Trophoblast cell (in vitro differentiated cells and primary cell): Measurements from ENCODE around the gene ELAVL1.
"Not testable (repeated sequence)": the region's sequence is repeated elsewhere in the genome, so short reads cannot be mapped to it uniquely, and the experiment has no call there.

Experiments
- DNase-seq, 2 donors: peaks; one replicate each; pipeline ENCODE4 v3.0.0-alpha.2; 2016
- H2AFZ ChIP-seq: 2 replicates; pipeline ENCODE4 v1.6.1; 2013; ENCODE audit warnings: low read length, moderate library complexity, mild to moderate bottlenecking; ENCODE audit not compliant: insufficient read depth, poor library complexity
- H2AK5ac ChIP-seq: 2 replicates; pipeline ENCODE4 v1.6.1; 2013; ENCODE audit warnings: mild to moderate bottlenecking, low read length
- H2BK120ac ChIP-seq: 2 replicates; pipeline ENCODE4 v1.6.1; 2013; ENCODE audit warnings: low read length, mild to moderate bottlenecking, moderate library complexity; ENCODE audit not compliant: insufficient read depth, poor library complexity
- H2BK12ac ChIP-seq: 2 replicates; pipeline ENCODE4 v1.6.1; 2013; ENCODE audit warnings: mild to moderate bottlenecking, low read length, moderate library complexity
- H2BK5ac ChIP-seq: 2 replicates; pipeline ENCODE4 v1.6.1; 2013; ENCODE audit warnings: low read length, low read depth, moderate library complexity, mild to moderate bottlenecking; ENCODE audit not compliant: poor library complexity
- H3K14ac ChIP-seq: 2 replicates; pipeline ENCODE4 v1.6.1; 2013; ENCODE audit warnings: mild to moderate bottlenecking, low read length
- H3K18ac ChIP-seq: 2 replicates; pipeline ENCODE4 v1.6.1; 2013; ENCODE audit warnings: mild to moderate bottlenecking, low read length
- H3K23ac ChIP-seq: 2 replicates; pipeline ENCODE4 v1.6.1; 2013; ENCODE audit warnings: low read length
- H3K27ac ChIP-seq: 2 replicates; pipeline ENCODE4 v1.5.1; 2013; ENCODE audit warnings: low read depth, mild to moderate bottlenecking, inconsistent platforms, low read length, moderate library complexity
- H3K27me3 ChIP-seq: 2 replicates; pipeline ENCODE4 v1.6.1; 2013; ENCODE audit warnings: inconsistent platforms, mild to moderate bottlenecking, low read length, moderate library complexity; ENCODE audit not compliant: insufficient read depth
- H3K36me3 ChIP-seq, 2 experiments: 1 replicate in 1 of 2; 2 replicates in 1 of 2; pipeline ENCODE4 v1.6.1; 2013; ENCODE audit warnings: low read length in 2 of 2, mild to moderate bottlenecking in 2 of 2, moderate library complexity in 1 of 2; ENCODE audit not compliant: insufficient read depth in 2 of 2, control insufficient read depth in 1 of 2
- H3K4ac ChIP-seq: 2 replicates; pipeline ENCODE4 v1.6.1; 2013; ENCODE audit warnings: low read depth, mild to moderate bottlenecking, low read length, moderate library complexity
- H3K4me1 ChIP-seq, 2 experiments: 1 replicate in 1 of 2; 2 replicates in 1 of 2; pipeline ENCODE4 v1.6.1; 2013; ENCODE audit warnings: low read length in 2 of 2, mild to moderate bottlenecking in 2 of 2, moderate library complexity in 1 of 2; ENCODE audit not compliant: insufficient read depth in 2 of 2, control insufficient read depth in 1 of 2
- H3K4me2 ChIP-seq: 2 replicates; pipeline ENCODE4 v1.6.1; 2013; ENCODE audit warnings: inconsistent platforms, mild to moderate bottlenecking, low read length, moderate library complexity
- H3K4me3 ChIP-seq: 2 replicates; pipeline ENCODE4 v1.5.1; 2013; ENCODE audit warnings: mild to moderate bottlenecking, low read depth, low read length, inconsistent platforms
- H3K79me1 ChIP-seq: one replicate; pipeline ENCODE4 v1.6.1; 2013; ENCODE audit warnings: low read length
- H3K79me2 ChIP-seq: 2 replicates; pipeline ENCODE4 v1.6.1; 2013; ENCODE audit warnings: low read length, mild to moderate bottlenecking; ENCODE audit not compliant: control insufficient read depth, insufficient read depth, poor library complexity
- H3K9ac ChIP-seq: 2 replicates; pipeline ENCODE4 v1.6.1; 2013; ENCODE audit warnings: mild to moderate bottlenecking, low read length
- H3K9me3 ChIP-seq: 2 replicates; pipeline ENCODE4 v1.6.1; 2013; ENCODE audit warnings: low read depth, mild to moderate bottlenecking, control low read depth, inconsistent platforms, low read length; ENCODE audit not compliant: insufficient read depth
- H4K12ac ChIP-seq: 2 replicates; pipeline ENCODE4 v1.6.1; 2013; ENCODE audit warnings: low read depth, mild to moderate bottlenecking, low read length, moderate library complexity
- H4K8ac ChIP-seq: 2 replicates; pipeline ENCODE4 v1.6.1; 2013; ENCODE audit warnings: low read depth, mild to moderate bottlenecking, low read length, moderate library complexity
- H4K91ac ChIP-seq: one replicate; pipeline ENCODE4 v1.6.1; 2013; ENCODE audit warnings: low read depth, mild to moderate bottlenecking, low read length, moderate library complexity
- WGBS: extraction: QIAGEN DNeasy Blood & Tissue Kit; methylation state at CpG from one replicate; pipeline ENCODE4 v1.1.7; 2013; ENCODE audit warnings: missing lambda C conversion rate; ENCODE audit not compliant: insufficient read length, insufficient coverage; ENCODE audit errors: extremely low coverage; 5-methylcytosine and 5-hydroxymethylcytosine counted together

ELAVL1 gene

GRCh38 chr19:7919610-7920518 lies 85.6 kb downstream of the ELAVL1 start, which contains the start of gene SNAPC2:
Gene SNAPC2 (plus strand): TSS chr19:7920338. CDS start chr19:7920367, 29 bp downstream.
- peak within 1 kb of the TSS; percentile 73 for H4K91ac ChIP-seq
- peaks cover 31% of the 10 kb centered on the region for H3K27me3 ChIP-seq
- H3K14ac ChIP-seq, result peak within 1 kb of the TSS; percentile 79
- H3K36me3 ChIP-seq, result peaks cover 20 to 22% of the 10 kb centered on the region in 2 experiments
- H2BK120ac ChIP-seq, result peak within 1 kb of the TSS; percentile 35
- H3K79me2 ChIP-seq, result peaks cover 2% of the 10 kb centered on the region
- peak within 1 kb of the TSS; percentile 48 for H2AFZ ChIP-seq
- peaks cover 2% of the 10 kb centered on the region for H3K79me1 ChIP-seq
- H3K4ac ChIP-seq, result peak within 1 kb of the TSS; percentile 8
- peak within 1 kb of the TSS; percentile 75 for H4K12ac ChIP-seq
- H2AK5ac ChIP-seq, result peak within 1 kb of the TSS; percentile 39
- peaks cover 16 to 23% of the 10 kb centered on the region in 2 experiments for H3K4me1 ChIP-seq
- H3K9ac ChIP-seq, result peak within 1 kb of the TSS; percentile 14
- WGBS, result no CpG with 5 or more reads among the region's 62 CpGs
- H3K4me2 ChIP-seq, result peak within 1 kb of the TSS; percentile 61
- peak within 1 kb of the TSS; percentile 77 for H2BK5ac ChIP-seq
- H3K4me3 ChIP-seq, result peak within 1 kb of the TSS; percentile 78
- peak within 1 kb of the TSS; percentile 91 for H3K18ac ChIP-seq
- H3K9me3 ChIP-seq, result peaks cover 4% of the 10 kb centered on the region
- DNase-seq, result peak; percentile 86 to 94
- peak within 1 kb of the TSS; percentile 70 for H3K27ac ChIP-seq
- H4K8ac ChIP-seq, result peak within 1 kb of the TSS; percentile 91
- no peak within 1 kb of the TSS for H3K23ac ChIP-seq
- peak within 1 kb of the TSS; percentile 19 for H2BK12ac ChIP-seq

GRCh38 chr19:7918615-7919421 lies 86.6 kb downstream of the ELAVL1 start:
- no peak overlapping the region for H4K12ac ChIP-seq
- H3K36me3 ChIP-seq, result peaks cover 19 to 20% of the 10 kb centered on the region in 2 experiments
- H4K91ac ChIP-seq, result no peak overlapping the region
- H3K23ac ChIP-seq, result no peak overlapping the region
- no peak overlapping the region for H2AK5ac ChIP-seq
- H3K4ac ChIP-seq, result no peak overlapping the region
- H3K4me1 ChIP-seq, result peaks cover 16 to 23% of the 10 kb centered on the region in 2 experiments
- no peak overlapping the region for H4K8ac ChIP-seq
- peaks cover 31% of the 10 kb centered on the region for H3K27me3 ChIP-seq
- no peak overlapping the region for H3K14ac ChIP-seq
- H2BK12ac ChIP-seq, result no peak overlapping the region
- peaks cover 2% of the 10 kb centered on the region for H3K79me1 ChIP-seq
- no CpG with 5 or more reads among the region's 42 CpGs for WGBS
- peaks cover 7% of the 10 kb centered on the region for H3K9me3 ChIP-seq
- no peak overlapping the region for H3K4me2 ChIP-seq
- peaks cover 2% of the 10 kb centered on the region for H3K79me2 ChIP-seq
- H2BK5ac ChIP-seq, result no peak overlapping the region
- H2AFZ ChIP-seq, result no peak overlapping the region
- H2BK120ac ChIP-seq, result no peak overlapping the region
- H3K18ac ChIP-seq, result no peak overlapping the region
- H3K9ac ChIP-seq, result no peak overlapping the region
- DNase-seq, result no peak
- H3K4me3 ChIP-seq, result no peak overlapping the region
- no peak overlapping the region for H3K27ac ChIP-seq

- H3K27ac ChIP-seq, DNase-seq, H3K4me3 ChIP-seq, H2BK5ac ChIP-seq, H3K79me1 ChIP-seq, H4K12ac ChIP-seq, H3K14ac ChIP-seq, H3K18ac ChIP-seq, H4K8ac ChIP-seq, H3K79me2 ChIP-seq, H2BK12ac ChIP-seq, H3K9ac ChIP-seq, H3K23ac ChIP-seq, H4K91ac ChIP-seq, H3K4ac ChIP-seq, H2AK5ac ChIP-seq, H2BK120ac ChIP-seq, H3K9me3 ChIP-seq: not testable (repeated sequence)
- Histone ChIP-seq H3K27me3 (peaks cover 31% of the 10 kb centered on the region), H3K36me3 (peaks cover 16 to 21% of the 10 kb centered on the region in 2 experiments), H2AFZ (peak overlapping the region; percentile 17), H3K4me2 (peak overlapping the region; percentile 52), H3K4me1 (peaks cover 16 to 23% of the 10 kb centered on the region in 2 experiments)
- WGBS, result no CpG with 5 or more reads among the region's 29 CpGs
Measured at GRCh38 chr19:7918062-7918614, 87.3 kb downstream of the ELAVL1 start.
